Measurements from ENCODE around the gene CYBC1.
"Not testable (repeated sequence)": the region's sequence is repeated elsewhere in the genome, so short reads cannot be mapped to it uniquely, and the experiment has no call there.

CYBC1 gene

DNA sequence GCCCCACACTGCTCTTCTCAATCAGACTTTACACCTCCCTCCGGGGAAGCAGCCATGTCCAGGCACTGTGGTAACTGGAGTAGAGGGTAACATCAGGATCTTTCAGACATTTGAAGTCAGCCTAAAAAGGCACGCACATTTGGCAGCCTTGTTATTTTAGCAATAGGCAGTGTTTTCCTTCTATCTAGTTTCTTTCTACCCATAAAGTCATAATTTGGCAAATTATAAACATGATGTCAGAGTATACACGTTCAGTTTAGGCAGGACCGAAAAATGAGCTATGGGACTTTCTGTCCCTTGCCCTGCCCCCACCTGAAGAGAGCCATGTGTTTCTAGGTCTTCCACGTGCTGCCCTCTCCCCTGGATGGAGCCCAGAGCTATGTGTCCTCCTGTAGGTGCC lies 29.1 kb upstream of the CYBC1 start:
- no peak for DNase-seq (ENCODE audit: low read depth in 2 of 2, low spot score in 1 of 2)

DNA sequence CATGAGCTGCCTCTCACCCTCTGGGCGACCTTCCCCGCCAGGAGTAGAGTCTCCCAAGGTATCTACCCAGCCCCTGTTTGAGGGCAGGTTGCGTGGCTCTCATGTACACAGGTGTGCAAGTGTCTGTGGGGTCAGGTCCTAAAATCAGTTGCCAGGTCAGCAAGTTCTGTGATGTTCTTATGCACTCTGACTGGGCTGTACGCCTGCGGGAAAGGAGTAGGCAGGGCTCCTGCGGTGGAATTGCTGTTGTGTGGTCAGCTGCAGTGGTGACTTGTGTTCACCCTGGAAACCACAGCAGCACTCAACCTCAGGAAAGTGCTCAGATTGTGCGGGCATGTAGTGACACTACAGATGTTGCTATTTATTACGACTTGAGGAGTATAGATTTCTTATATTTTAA lies 27.4 kb upstream of the CYBC1 start:
- no peak for DNase-seq (ENCODE audit: low read depth in 2 of 2, low spot score in 1 of 2)

- DNase-seq (ENCODE audit: low read depth in 2 of 2, low spot score in 1 of 2), result no peak
Observed at GRCh38 chr17:82475458-82475857, 24.9 kb upstream of the CYBC1 start.

DNA sequence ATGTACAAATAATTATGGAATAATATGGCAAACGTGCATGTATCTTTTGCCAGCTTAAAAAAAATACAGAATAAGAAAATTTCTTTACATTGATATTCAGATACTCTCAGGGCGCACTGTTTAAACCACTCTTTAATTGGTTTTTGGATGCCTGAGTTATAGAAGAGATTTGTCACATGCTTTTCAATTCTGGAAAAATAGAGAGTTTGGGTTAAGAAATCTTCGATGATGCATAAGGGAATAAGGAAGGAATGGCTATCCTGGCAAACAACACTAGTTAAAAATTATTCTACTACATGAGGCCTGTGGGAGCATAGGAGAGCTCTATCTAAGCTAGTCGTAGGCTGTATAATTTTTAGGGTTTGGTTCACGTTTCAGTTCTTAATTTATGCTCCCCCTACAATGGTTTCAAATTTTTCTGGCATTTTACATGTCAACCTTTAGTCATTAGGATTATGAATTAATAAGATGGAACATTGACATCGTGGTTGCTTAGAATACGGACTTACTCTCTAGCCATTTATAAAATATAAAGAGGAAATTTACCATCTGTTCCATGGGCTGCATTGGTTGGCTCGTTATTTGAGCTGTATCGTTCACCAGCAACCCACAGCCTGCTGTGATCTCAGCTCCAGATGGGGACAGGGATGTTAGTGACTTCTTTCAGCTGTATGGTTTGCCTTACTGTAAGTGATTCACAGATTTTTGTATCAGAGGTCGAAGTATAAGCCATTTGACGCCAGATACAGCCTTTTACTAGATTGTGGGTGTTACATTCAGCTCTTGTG lies 23.9 kb upstream of the CYBC1 start:
- no peak for DNase-seq (ENCODE audit: low read depth in 2 of 2, low spot score in 1 of 2)

DNA sequence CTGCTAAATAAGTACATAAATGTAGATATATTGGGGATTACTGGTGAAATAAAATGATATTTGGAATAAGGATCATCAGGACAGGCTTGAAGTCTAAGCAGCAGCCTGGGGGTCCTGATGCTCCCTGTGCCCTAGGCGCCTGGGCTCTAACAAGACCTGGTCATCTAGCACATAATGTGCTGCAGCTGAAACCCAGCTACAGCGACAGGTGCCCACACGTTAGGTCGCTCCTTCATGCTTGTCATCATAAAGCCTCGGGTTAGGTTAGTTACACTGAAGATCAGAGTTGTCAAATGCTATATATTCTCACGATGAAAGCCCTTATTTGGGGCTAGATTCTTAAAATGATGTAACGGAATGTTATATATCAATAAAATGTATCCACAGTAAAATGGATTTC lies 19.5 kb upstream of the CYBC1 start:
- DNase-seq (ENCODE audit: low read depth in 2 of 2, low spot score in 1 of 2), result no peak

GRCh38 chr17:82468692-82469091 lies 18.1 kb upstream of the CYBC1 start:
- no peak for DNase-seq (ENCODE audit: low read depth in 2 of 2, low spot score in 1 of 2)

- DNase-seq (ENCODE audit: low read depth in 2 of 2, low spot score in 1 of 2), result no peak
Observed at GRCh38 chr17:82465023-82465603, 14.6 kb upstream of the CYBC1 start.

DNA sequence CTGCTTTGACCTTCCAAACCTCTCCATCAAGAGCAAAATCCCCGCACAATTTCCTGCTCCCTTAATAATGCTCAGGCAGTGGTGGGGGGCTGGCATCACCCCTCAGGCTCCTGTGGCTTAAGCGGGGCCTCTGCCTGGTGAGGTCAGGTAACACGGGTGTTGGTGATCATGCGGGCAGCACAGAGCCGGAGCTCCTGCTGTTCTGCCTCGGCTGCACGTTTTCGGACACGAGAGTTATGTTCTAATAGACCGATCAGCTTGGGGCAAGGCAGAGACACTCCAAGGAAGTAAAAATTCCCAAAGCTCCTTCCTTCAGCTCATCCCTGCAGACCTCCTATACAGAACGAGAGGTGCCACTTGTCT lies 14.0 kb upstream of the CYBC1 start:
- DNase-seq (ENCODE audit: low read depth in 2 of 2, low spot score in 1 of 2), result no peak

GRCh38 chr17:82463925-82464566 lies 13.5 kb upstream of the CYBC1 start:
- DNase-seq (ENCODE audit: low read depth in 2 of 2, low spot score in 1 of 2), result no peak

DNA sequence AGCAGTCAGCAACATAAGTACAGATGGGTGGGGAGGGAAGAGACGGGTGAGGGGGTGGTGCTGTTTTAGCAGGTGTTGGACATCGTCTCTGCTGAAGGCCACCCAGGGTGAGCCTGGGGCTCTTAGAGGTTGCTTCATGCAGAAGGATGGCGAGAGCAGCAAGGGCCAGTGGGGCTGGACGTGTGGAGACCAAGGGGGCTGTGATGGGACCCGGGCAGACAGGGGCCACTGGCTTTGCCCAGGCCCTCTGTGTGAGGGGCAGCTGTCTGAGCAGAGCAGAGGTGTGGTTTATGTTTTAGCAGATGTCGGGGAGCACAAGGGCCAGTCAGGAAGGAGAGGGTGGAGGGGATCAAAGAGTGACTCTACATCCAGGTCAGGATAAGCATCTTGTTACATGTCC lies 12.8 kb upstream of the CYBC1 start:
- DNase-seq (ENCODE audit: low read depth in 2 of 2, low spot score in 1 of 2), result no peak

DNA sequence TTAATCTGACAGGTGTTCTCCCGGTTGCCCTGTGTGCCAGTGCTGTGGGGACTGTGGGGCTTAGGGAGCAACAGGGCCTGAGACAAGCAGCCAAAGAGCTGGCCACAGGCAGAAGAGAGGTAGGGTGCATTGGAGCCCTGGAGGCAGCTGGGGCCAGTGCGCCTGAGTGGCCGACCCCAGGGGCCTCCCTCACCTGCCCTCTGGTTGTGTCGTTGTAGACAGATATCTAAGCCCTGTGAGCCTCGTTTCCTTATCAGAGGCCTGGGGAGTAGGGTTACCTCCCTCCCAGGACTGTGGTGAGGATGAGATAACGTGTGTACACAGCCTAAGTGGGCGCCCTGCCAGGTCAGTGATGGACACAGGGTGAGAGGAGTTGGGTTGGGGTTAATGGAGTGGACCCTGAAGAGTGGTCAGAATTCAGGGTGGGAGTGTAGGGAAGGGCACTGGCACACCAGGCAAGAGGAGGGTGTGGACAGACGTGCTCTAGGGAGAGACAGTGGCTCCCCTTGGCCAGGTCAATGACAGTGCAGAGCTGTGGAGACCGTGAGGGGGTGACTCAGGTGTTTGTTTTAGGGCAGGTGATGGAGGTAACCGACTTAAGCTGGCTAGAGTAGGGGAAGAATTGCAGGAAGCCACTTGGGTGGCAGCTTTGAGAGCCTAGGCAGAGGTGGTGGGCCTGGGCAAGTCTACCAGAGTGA lies 11.4 kb upstream of the CYBC1 start:
- DNase-seq (ENCODE audit: low read depth in 2 of 2, low spot score in 1 of 2), result no peak

GRCh38 chr17:82459936-82460335 lies 9.4 kb upstream of the CYBC1 start:
- not testable (repeated sequence) for DNase-seq (ENCODE audit: low read depth in 2 of 2, low spot score in 1 of 2)

DNA sequence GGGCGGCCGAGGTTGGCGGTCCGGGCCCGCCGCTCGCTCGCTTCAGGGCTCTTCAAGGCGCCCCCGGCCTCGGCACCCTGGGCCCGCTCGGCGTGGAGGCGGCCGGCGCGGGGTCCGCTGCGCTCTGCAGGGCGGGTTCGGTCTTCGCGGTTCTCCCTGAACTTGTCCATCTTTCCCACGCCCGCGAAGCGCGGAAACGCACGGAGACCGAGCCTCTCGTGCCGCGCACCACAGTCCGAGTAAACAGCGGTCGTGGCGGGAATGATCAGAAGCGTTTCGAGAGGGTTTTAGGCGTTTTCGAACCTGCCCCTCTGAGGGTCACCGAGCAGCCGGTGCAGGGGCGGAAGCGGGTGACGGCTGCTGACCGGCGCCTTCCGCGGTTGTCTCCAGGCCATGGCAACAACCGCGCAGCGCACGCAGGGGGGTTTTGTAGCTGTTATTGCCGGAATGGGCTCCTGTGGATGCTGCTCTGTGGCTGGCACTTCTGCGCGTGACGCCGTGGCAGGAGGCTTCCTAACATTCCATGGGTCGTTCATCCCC lies 8.4 kb upstream of the CYBC1 start:
- DNase-seq (ENCODE audit: low read depth in 2 of 2, low spot score in 1 of 2), result no peak

DNA sequence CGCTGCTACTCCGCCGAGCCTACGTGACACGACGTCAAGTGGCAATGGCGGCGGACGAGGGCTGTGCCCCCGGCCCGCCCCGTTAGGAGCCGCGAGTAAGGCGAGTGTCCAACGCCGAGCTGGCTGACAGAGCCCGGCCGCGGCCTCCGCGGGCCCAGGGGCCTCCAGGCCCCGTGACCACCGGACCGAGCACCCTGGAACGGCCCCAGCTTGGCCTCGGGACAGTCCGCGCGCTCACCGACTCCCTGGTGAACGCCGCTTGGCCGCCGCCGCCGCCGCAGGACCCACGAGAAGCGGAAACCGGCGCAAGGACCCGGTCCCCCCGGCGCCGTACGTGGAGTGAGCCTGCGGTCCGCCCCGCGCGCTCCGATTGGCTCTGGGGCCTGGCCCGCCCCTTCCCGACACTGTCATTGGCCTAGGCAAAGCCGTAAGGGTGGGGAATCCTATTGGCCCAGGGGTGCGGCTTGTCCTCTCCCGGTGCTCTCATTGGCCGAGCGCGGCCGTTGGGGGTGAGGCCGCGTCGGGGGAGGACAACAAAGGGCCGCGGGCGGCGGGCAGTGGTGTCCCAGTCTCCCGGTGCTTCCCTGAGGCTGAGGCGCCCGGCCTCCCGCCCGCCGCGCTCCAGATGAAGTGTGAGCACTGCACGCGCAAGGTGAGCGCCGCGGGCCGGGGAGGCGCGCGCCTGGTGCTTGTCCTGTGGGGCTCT lies 7.8 kb upstream of the CYBC1 start, which contains the start of gene NARF:
NARF (plus strand) TSS at position 563 of the 706 bp plus-strand sequence; CDS start at position 626, 63 bp downstream.
- peak; percentile 88 to 94 for DNase-seq (ENCODE audit: low read depth in 2 of 2, low spot score in 1 of 2)

- no peak for DNase-seq (ENCODE audit: low read depth in 2 of 2, low spot score in 1 of 2)
Observed at GRCh38 chr17:82457929-82458178, 7.3 kb upstream of the CYBC1 start.

DNA sequence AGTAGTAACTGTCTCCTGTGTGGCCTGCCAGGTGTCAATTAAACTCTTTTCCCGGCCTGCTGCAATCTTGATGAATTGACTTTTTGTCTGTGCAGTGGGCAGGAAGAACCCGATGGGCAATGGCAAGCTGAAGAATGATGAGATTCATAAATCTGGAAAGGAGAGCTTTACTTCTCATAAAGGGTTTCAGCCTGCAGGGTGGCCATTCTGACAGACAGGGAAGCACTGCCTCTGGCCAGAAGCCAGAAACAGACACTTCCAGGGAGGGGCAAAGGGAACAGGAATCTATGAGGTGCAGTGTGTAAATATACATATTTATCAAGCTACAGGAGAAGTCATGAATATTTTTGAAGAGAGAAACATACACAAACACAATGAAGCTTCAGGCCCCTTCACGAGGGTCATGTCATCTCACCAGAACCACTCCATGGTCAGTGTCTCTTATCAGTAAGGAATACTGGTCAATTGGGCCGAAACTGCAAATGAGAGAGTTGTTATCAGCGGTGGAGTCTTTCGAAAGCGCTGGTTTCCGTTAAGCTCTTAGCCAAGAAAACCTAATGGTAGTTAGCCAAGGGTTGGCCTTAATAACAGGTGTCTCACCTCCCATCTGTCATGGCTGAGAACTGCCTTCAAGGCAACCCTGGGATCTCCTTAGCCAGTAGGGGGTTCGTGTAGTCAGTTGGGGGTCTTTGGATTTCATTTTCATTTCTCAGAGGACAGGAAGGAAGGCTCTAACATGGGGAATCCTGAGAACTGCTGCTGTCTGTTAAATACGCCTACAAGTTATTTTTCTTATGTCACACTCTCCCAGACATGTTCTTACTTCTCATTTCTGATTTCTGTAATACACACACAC lies 6.7 kb upstream of the CYBC1 start:
- no peak for DNase-seq (ENCODE audit: low read depth in 2 of 2, low spot score in 1 of 2)

DNA sequence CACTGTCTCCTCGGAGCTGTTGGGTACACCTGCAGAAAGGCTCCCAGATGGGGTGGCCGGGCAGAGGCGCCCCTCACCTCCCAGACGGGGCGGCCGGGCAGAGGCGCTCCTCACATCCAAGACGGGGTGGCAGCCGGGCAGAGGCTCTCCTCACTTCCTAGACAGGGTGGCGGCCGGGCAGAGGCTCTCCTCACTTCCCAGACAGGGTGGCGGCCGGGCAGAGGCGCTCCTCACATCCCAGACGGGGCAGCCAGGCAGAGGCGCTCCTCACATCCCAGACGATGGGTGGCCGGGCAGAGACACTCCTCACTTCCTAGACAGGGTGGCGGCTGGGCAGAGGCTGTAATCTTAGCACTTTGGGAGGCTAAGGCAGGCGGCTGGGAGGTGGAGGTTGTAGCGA lies 3.2 kb upstream of the CYBC1 start:
- DNase-seq (ENCODE audit: low read depth in 2 of 2, low spot score in 1 of 2), result not testable (repeated sequence)

DNA sequence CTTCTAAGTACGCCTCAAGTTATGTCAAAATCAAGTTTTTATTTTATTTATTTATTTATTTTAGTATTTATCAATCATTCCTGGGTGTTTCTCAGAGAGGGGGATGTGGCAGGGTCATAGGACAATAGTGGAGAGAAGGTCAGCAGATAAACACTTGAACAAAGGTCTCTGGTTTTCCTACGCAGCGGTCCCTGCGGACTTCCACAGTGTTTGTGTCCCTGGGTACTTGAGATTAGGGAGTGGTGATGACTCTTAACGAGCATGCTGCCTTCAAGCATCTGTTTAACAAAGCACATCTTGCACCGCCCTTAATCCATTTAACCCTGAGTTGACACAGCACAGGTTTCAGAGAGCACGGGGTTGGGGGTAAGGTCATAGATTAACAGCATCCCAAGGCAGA lies 2.6 kb upstream of the CYBC1 start:
- DNase-seq (ENCODE audit: low read depth in 2 of 2, low spot score in 1 of 2), result not testable (repeated sequence)

GRCh38 chr17:82452162-82452561 lies 1.6 kb upstream of the CYBC1 start:
- DNase-seq (ENCODE audit: low read depth in 2 of 2, low spot score in 1 of 2), result no peak

GRCh38 chr17:82449883-82450356 lies 632 bp downstream of the CYBC1 start:
- peak in 1 of 2 donors; percentile 17 for DNase-seq (ENCODE audit: low read depth in 2 of 2, low spot score in 1 of 2)
